ENCODE results near the gene JUNB. TPM values are rescaled to one million over a fixed set of nuclear protein-coding genes. Genes with fewer than 3 reads are reported as not detected.

Gene JUNB
- total RNA-seq, 4 donors from 2014 or later = 99.3 to 614 (median 168) TPM

DNA sequence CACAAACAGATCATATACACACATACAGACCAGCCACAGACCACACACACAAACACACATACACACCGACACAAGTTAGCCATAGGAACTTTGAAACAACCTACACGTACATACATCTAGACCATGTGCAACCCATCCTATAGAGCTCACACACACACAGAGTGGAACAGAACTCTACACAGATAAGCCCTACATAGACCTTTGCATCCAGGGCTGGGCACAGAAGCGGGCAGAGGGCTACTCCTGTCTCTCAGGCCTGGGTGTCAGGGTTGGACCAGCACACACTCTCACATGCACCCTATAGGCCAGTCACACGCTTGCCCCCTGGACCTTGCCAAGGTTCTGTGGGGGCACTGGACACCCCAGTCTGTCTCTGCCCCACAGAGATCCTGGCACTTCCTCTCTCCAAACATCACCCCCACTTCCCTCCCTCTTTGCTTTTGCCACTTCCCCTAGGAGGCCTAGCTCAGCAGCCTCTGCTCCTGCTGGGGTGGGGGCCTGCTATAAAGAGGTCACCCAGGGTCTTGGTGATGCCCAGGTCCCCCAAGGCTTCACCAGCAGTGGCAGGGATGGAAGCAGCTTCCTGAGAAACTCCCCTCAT lies 5.8 kb upstream of the JUNB start:
- H3K4me1 ChIP-seq = peaks cover 0 to 85% (median 51%) of the 10 kb centered on the region in 3 donors
- H3K9me3 ChIP-seq = no peaks in the 10 kb centered on the region
- peak overlapping the region; percentile 12 to 100 (median 98) for H3K27ac ChIP-seq
- no peak for TF ChIP-seq EP300 (IDR thresholded peaks at IDR 0.05)
- no peak for TF ChIP-seq POLR2AphosphoS5 (IDR thresholded peaks at IDR 0.05)
- TF ChIP-seq, protein P1, sequence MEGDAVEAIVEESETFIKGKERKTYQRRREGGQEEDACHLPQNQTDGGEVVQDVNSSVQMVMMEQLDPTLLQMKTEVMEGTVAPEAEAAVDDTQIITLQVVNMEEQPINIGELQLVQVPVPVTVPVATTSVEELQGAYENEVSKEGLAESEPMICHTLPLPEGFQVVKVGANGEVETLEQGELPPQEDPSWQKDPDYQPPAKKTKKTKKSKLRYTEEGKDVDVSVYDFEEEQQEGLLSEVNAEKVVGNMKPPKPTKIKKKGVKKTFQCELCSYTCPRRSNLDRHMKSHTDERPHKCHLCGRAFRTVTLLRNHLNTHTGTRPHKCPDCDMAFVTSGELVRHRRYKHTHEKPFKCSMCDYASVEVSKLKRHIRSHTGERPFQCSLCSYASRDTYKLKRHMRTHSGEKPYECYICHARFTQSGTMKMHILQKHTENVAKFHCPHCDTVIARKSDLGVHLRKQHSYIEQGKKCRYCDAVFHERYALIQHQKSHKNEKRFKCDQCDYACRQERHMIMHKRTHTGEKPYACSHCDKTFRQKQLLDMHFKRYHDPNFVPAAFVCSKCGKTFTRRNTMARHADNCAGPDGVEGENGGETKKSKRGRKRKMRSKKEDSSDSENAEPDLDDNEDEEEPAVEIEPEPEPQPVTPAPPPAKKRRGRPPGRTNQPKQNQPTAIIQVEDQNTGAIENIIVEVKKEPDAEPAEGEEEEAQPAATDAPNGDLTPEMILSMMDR (IDR thresholded peaks at IDR 0.05) = no peak
- TF ChIP-seq POLR2A (IDR thresholded peaks at IDR 0.05) = peak in 1 of 2 donors; percentile 1
- 75 to 83% methylated on average over 2 to 4 of the region's 4 CpGs for WGBS, 2 donors (ENCODE audit: low coverage in 1 of 2)
- ATAC-seq = no peak
- H3K27me3 ChIP-seq = no peaks in the 10 kb centered on the region
- peak overlapping the region in 1 of 2 donors; percentile 3 for H3K4me3 ChIP-seq
- H3K36me3 ChIP-seq = no peaks in the 10 kb centered on the region

GRCh38 chr19:12786141-12786870 lies 5.0 kb upstream of the JUNB start:
- 80% methylated on average over 2 of the region's 18 CpGs; no CpG with 5 or more reads in 1 of the 2 donors for WGBS, 2 donors (ENCODE audit: low coverage in 1 of 2)
- H3K4me3 ChIP-seq = no peak overlapping the region
- H3K27me3 ChIP-seq = no peaks in the 10 kb centered on the region
- no peaks in the 10 kb centered on the region for H3K36me3 ChIP-seq
- TF ChIP-seq, protein P1 (IDR thresholded peaks at IDR 0.05) = no peak
- peak in 1 of 2 donors; percentile 28 for TF ChIP-seq POLR2A (IDR thresholded peaks at IDR 0.05)
- H3K4me1 ChIP-seq = peaks cover 0 to 92% (median 51%) of the 10 kb centered on the region in 3 donors
- H3K9me3 ChIP-seq = no peaks in the 10 kb centered on the region
- no peak for ATAC-seq
- peak overlapping the region; percentile 12 to 100 (median 98) for H3K27ac ChIP-seq

GRCh38 chr19:12786952-12787351 lies 4.3 kb upstream of the JUNB start:
- H3K36me3 ChIP-seq = no peaks in the 10 kb centered on the region
- H3K9me3 ChIP-seq = no peaks in the 10 kb centered on the region
- H3K27ac ChIP-seq = peak overlapping the region in 3 of 4 donors; percentile 98 to 100 (median 99)
- TF ChIP-seq POLR2A (IDR thresholded peaks at IDR 0.05) = no peak
- TF ChIP-seq, protein P1 (IDR thresholded peaks at IDR 0.05) = no peak
- TF ChIP-seq EP300 (IDR thresholded peaks at IDR 0.05) = no peak
- TF ChIP-seq POLR2AphosphoS5 (IDR thresholded peaks at IDR 0.05) = no peak
- WGBS, 2 donors (ENCODE audit: low coverage in 1 of 2) = 56 to 65% methylated on average over 2 to 3 of the region's 3 CpGs
- no peaks in the 10 kb centered on the region for H3K27me3 ChIP-seq
- H3K4me3 ChIP-seq = no peak overlapping the region
- H3K4me1 ChIP-seq = peaks cover 0 to 87% (median 51%) of the 10 kb centered on the region in 3 donors
- ATAC-seq = no peak

DNA sequence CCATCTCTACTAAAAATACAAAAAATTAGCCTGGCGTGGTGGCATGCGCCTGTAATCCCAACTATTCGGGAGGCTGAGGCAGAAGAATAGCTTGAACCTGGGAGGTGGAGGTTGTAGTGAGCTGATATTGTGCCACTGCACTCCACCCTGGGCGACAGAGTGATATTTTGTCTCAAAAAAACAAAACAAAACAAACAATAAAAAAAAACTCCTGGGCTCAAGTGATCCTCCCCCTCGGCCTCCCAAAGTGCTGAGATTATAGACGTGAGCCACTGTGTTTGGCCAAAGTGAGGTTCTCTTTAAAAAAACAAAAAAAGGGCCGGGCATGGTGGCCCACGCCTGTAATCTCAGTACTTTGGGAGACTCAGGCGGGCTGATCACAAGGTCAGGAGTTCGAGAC lies 3.8 kb upstream of the JUNB start:
- TF ChIP-seq, protein P1 (IDR thresholded peaks at IDR 0.05) = no peak
- TF ChIP-seq EP300 (IDR thresholded peaks at IDR 0.05) = no peak
- no peak for TF ChIP-seq POLR2AphosphoS5 (IDR thresholded peaks at IDR 0.05)
- no peak for TF ChIP-seq POLR2A (IDR thresholded peaks at IDR 0.05)
- no peak overlapping the region for H3K4me3 ChIP-seq
- 81 to 87% methylated on average over 5 to 10 of the region's 10 CpGs for WGBS, 2 donors (ENCODE audit: low coverage in 1 of 2)
- ATAC-seq = no peak
- H3K36me3 ChIP-seq = no peaks in the 10 kb centered on the region
- H3K4me1 ChIP-seq = peaks cover 0 to 82% (median 51%) of the 10 kb centered on the region in 3 donors
- peak overlapping the region in 3 of 4 donors; percentile 98 to 100 (median 99) for H3K27ac ChIP-seq
- no peaks in the 10 kb centered on the region for H3K27me3 ChIP-seq
- H3K9me3 ChIP-seq = no peaks in the 10 kb centered on the region

Data from gastroesophageal sphincter (tissue), 4 donors.